SU-DHL-6 (cell line): ENCODE results near the gene DHRS1.

Experiments
- H2AFZ ChIP-seq: fragments of 200-600 bp; sonication (generic); 2 replicates; pipeline ENCODE4 v1.6.1; 2014; ENCODE audit warnings: low read depth, mild to moderate bottlenecking, moderate library complexity, mixed read lengths, antibody characterized with exemption, low read length; ENCODE audit not compliant: severe bottlenecking
- H3F3A ChIP-seq: fragments of 200-600 bp; shearing (Covaris generic); 2 replicates; pipeline ENCODE4 v1.6.0; 2016; ENCODE audit warnings: antibody characterized with exemption, mild to moderate bottlenecking; ENCODE audit not compliant: insufficient read depth
- H3K27ac ChIP-seq: fragments of 200-600 bp; sonication (generic); 2 replicates; pipeline ENCODE4 v1.5.1; 2016; ENCODE audit warnings: low read depth, mild to moderate bottlenecking, low read length, moderate library complexity, mixed read lengths
- H3K27me3 ChIP-seq: fragments of 200-600 bp; sonication (generic), shearing (Covaris generic); 2 replicates; pipeline ENCODE4 v1.6.0; 2014; ENCODE audit warnings: mild to moderate bottlenecking, low read length
- H3K36me3 ChIP-seq: fragments of 200-600 bp; sonication (generic); 2 replicates; pipeline ENCODE4 v1.6.1; 2014; ENCODE audit warnings: mild to moderate bottlenecking, low read length, mixed read lengths
- H3K4me2 ChIP-seq: fragments of 300-600, 200-600 bp; shearing (Covaris generic), sonication (generic); 2 replicates; pipeline ENCODE4 v1.6.0; 2014; ENCODE audit warnings: low read length, low read depth, mild to moderate bottlenecking; ENCODE audit not compliant: poor library complexity, severe bottlenecking
- H3K4me3 ChIP-seq: fragments of 200-600 bp; sonication (generic); 2 replicates; pipeline ENCODE4 v1.5.1; 2014; ENCODE audit warnings: antibody characterized with exemption, low read length, mild to moderate bottlenecking, mixed read lengths; ENCODE audit not compliant: insufficient read depth, poor library complexity, severe bottlenecking
- H3K79me2 ChIP-seq: fragments of 200-600 bp; sonication (generic); 2 replicates; pipeline ENCODE4 v1.6.1; 2014; ENCODE audit warnings: mild to moderate bottlenecking, low read length, moderate library complexity; ENCODE audit not compliant: insufficient read depth
- H3K9ac ChIP-seq: fragments of 200-600 bp; sonication (generic); 2 replicates; pipeline ENCODE4 v1.7.0; 2014; ENCODE audit warnings: mild to moderate bottlenecking, low read length
- H3K9me2 ChIP-seq: fragments of 200-600 bp; sonication (generic); replicated peaks from 2 replicates; pipeline ENCODE4 v1.6.1; 2014; ENCODE audit warnings: low read length; ENCODE audit not compliant: insufficient read depth
- H3K9me3 ChIP-seq: fragments of 200-600 bp; sonication (generic); 2 replicates; pipeline ENCODE4 v1.6.1; 2014; ENCODE audit warnings: low read length, mixed read lengths; ENCODE audit not compliant: insufficient read depth
- H4K20me1 ChIP-seq: fragments of 200-600 bp; sonication (generic); 2 replicates; pipeline ENCODE4 v1.6.1; 2014; ENCODE audit warnings: low read depth, mild to moderate bottlenecking, antibody characterized with exemption, low read length, moderate library complexity, mixed read lengths
- EZH2phosphoT487 ChIP-seq: fragments of 200-600 bp; sonication (generic), shearing (Covaris generic); conservative IDR thresholded peaks from 2 replicates; pipeline ENCODE4 v1.6.1; 2018; ENCODE audit warnings: mild to moderate bottlenecking, antibody characterized with exemption, low read length, moderate library complexity, mixed read lengths
- TF ChIP-seq, protein P1 (sequence below): fragments of 200-600 bp; sonication (generic); IDR thresholded peaks from one replicate; pipeline ENCODE4 v1.5.1; 2017; ENCODE audit warnings: antibody characterized with exemption, mild to moderate bottlenecking, low read length, moderate library complexity; ENCODE audit not compliant: insufficient read depth, poor library complexity, severe bottlenecking

The DHRS1 gene

GRCh38 chr14:24278424-24278823, 21.2 kb downstream of the DHRS1 start:
- Histone ChIP-seq H3K27me3 (no peaks in the 10 kb centered on the region), H3K79me2 (no peaks in the 10 kb centered on the region), H3K27ac (no peak overlapping the region), H3K4me2 (no peak overlapping the region), H3K4me3 (no peak overlapping the region), H3K9me2 (no peaks in the 10 kb centered on the region), H3K9ac (no peak overlapping the region), H2AFZ (no peak overlapping the region), H3K9me3 (no peaks in the 10 kb centered on the region), H3K36me3 (no peaks in the 10 kb centered on the region), H3F3A (no peaks in the 10 kb centered on the region), H4K20me1 (no peaks in the 10 kb centered on the region)
- TF ChIP-seq, protein P1, sequence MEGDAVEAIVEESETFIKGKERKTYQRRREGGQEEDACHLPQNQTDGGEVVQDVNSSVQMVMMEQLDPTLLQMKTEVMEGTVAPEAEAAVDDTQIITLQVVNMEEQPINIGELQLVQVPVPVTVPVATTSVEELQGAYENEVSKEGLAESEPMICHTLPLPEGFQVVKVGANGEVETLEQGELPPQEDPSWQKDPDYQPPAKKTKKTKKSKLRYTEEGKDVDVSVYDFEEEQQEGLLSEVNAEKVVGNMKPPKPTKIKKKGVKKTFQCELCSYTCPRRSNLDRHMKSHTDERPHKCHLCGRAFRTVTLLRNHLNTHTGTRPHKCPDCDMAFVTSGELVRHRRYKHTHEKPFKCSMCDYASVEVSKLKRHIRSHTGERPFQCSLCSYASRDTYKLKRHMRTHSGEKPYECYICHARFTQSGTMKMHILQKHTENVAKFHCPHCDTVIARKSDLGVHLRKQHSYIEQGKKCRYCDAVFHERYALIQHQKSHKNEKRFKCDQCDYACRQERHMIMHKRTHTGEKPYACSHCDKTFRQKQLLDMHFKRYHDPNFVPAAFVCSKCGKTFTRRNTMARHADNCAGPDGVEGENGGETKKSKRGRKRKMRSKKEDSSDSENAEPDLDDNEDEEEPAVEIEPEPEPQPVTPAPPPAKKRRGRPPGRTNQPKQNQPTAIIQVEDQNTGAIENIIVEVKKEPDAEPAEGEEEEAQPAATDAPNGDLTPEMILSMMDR = no peak
- TF ChIP-seq EZH2phosphoT487 = no peak

DNA sequence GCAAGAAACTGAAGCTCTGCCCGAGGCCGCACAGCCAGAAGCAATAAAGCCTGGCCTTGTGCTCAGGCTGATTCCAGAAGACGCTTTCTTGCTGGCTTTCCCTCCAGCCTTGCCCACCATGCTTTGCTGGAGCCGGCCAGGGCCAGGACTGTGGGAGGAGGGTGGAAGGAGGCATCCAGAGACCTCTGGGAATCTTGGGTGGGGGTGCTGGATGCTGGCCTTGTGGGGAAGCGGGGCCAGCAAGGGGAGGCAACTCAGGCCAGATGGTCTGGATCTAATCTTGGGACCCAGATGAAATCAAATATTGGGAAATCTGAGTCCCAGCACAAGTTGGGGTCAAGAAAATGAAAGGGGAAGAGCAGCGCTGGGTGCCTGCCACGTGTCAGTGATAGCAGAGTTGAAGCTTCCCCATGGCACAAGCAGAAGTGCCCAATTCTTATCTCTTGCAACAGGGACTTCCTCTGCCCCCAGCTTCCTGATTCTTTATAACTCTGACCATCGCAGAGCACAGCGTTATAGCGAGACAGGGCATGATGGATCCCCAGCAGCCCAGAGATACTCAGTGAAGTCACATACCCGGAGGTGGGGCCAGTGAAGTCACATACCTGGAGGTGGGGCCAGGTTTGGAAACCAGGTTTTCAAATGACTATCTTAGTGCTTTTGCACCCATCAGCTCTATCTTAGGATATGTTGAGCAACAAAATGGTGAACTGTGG, 21.8 kb downstream of the DHRS1 start:
- 0 out of 2 replicates have a peak, but pooled peaks cover under 1% of the 10 kb centered on the region for H3K79me2 ChIP-seq
- TF ChIP-seq EZH2phosphoT487 = no peak
- TF ChIP-seq, protein P1 = no peak
- no peak overlapping the region for H3K27ac ChIP-seq
- no peak overlapping the region for H3K9ac ChIP-seq
- H3K4me3 ChIP-seq = no peak overlapping the region
- H3K4me2 ChIP-seq = no peak overlapping the region
- no peaks in the 10 kb centered on the region for H3K27me3 ChIP-seq
- no peaks in the 10 kb centered on the region for H4K20me1 ChIP-seq
- H3K9me3 ChIP-seq = no peaks in the 10 kb centered on the region
- no peak overlapping the region for H2AFZ ChIP-seq
- no peaks in the 10 kb centered on the region for H3K36me3 ChIP-seq
- peaks cover under 1% of the 10 kb centered on the region; the same call in 1 of the 2 replicates for H3F3A ChIP-seq
- H3K9me2 ChIP-seq = no peaks in the 10 kb centered on the region

DNA sequence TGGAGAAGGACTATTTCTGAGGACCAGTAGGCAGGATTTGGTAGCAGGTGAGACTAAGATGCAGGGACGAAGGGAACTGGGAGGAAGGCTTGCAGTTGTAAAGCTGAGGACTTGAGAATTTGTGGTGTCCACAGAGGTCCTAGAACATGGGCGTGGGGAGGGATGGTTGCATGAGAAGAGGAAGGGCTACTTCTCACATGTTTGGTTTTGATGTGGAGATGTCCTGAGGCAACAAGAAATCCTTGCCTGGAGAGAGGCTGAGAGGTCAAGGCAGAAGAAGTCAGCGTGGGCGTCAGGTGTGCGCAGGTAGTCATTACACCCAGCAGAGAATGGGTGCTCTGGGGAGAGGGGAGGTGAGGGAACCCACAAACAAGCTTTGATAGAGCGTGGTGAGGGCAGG, 22.5 kb downstream of the DHRS1 start:
- Histone ChIP-seq H3K9me2 (no peaks in the 10 kb centered on the region), H3K4me3 (no peak overlapping the region), H3K9ac (no peak overlapping the region), H4K20me1 (no peaks in the 10 kb centered on the region), H3K36me3 (no peaks in the 10 kb centered on the region), H3F3A (peaks cover 8% of the 10 kb centered on the region), H3K27me3 (no peaks in the 10 kb centered on the region), H3K79me2 (0 out of 2 replicates have a peak, but pooled peaks cover 2% of the 10 kb centered on the region), H2AFZ (no peak overlapping the region), H3K4me2 (no peak overlapping the region), H3K27ac (no peak overlapping the region), H3K9me3 (no peaks in the 10 kb centered on the region)
- TF ChIP-seq, protein P1 = no peak
